NCI-H748 treated with DMSO at 0.1 percent for 48 hours (cell line): ENCODE results near the gene ADGB.

Experiments used
- DNase-seq: peaks from one replicate; lab custom pipeline; 2025; lab: John Stamatoyannopoulos, UW

ADGB gene

DNA sequence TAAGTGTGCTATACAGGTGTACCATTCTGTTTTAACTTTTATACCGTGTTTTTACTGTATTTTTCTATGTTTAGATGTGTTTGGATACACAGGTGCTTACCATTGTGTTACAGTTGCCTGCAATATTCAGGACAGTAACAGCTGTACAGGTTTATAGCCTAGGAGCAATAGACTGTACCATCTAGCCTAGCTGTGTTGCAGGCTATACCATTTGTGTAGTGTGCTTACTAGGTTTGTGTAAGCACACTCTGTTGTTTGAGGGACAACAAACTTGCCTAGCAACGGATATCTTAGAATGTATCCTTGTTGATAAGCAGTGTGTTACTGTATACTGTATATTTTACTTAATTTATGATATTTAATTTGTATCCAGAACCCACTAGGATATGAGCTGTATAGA lies 35.2 kb downstream of the ADGB start:
- no peak for DNase-seq

DNA sequence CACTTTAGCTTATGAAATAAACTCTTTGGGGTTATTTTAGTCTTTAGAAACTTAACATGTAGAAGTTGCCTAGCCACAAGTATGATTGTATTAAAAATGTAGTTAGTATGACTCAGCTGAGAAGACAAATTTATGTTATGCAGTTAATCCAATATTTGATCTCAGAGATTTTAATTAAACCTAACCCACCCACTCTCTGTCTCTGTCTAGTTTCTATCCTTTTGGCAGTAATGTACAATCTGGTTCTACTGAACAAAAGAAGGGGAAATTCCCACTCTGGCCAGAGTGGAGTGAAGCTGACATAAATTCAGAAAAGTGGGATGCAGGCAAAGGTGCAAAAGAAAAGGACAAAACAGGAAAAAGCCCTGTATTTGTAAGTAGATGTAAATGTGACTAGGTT lies 36.4 kb downstream of the ADGB start:
- DNase-seq = no peak

DNA sequence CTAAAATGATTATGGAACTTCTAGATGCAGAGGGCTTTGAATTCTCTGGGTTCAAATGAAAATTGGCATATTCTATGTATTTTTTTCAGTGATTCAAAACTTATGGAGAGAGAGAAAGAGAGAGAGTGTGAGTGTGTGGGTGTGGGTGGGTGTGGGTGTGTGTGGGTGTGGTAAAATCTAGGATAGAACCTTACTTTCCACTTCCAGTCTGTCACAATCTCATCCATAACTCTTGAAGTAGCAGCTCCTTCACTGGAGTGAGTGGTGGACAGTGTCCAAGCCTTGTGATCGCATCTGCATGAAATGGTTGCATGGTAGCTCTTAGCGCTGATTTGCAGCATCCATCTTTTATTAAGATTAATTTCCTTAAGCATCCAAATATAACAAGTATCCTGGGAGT lies 37.7 kb downstream of the ADGB start:
- no peak for DNase-seq

DNA sequence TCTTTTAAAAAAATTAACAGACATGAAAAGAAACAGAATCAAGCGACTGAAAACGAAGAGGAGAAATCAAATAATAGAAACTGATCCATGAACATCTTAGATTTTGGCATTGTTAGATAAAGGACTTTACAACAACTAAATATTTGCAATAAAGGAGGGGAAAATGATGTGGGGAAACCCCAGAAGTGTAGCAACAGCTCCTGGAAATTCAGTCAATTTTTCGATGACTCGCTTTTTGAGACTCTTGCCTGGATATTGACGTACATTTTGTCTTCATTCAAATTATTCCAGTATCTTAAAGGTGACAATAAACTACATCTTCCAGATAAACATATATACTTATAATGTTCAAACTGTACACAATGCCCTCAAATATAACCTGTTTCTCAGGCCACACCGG lies 44.1 kb downstream of the ADGB start:
- DNase-seq = no peak

DNA sequence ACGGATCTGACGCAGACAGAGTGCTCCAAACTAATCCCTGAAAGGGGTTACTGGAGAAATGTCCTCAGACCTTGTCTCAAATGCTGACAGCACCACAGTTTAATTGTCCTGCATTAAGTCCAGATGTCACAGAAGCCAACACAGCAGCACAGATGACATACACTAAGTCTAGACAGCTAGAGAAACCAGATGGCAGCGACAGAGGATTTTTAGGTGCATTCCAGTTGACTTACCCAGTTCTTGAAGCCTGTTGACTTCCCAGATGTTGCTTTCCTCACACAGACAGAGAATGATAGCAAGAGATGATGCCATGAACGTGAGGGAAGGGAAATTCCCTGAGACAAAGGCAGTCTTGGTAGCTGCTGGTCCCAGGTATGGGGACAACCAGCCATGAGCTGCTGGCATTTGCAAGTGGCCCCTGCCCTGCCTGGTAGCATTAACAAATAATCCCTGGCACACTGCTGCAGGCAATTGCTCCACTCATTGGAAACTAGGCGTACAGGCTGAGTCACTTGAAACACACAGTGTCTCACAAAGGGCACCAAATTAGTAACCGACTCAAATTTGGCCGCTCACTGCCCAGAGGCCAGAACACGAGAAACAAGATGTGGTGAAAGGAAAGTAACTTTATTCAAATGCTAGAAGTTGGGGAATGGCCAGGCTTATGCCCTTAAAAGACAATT lies 52.2 kb downstream of the ADGB start:
- DNase-seq = no peak

DNA sequence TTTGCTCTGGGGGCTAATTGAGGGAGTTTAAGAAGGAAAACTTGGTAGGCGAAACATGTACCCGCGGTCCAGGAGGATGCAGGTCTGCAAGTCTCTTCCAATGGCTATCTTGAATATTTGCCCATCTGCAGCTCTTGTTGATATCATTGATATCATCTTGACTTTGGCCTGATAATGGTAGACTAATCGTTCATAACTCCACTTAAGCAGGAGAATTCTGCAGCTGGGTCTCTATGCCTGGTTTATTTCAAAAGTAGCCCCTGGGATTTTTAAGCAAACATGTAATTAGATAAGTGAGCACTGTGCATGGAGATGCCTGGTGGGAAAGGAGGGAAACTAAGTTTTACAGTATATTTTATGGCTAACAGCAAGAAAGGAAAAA lies 52.7 kb downstream of the ADGB start:
- DNase-seq = no peak

DNA sequence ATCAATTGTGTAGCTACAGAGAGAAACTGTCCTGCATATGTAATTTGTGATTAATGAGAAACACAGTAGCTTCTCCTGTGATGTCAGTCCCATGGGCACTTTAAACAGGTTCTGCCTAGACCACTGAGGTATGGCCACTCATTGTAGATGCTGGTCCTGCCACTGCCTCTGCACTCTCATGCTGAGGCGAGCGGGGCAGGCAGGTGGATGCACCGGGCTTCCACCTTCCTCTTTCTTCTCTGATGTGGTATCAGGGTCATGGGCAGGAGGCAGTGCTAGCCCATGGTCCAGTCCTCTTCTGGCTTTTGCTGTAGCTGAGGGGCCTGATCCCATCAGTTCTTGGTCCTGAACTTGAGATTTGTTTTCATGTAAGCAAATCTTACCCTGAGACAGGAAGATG lies 58.7 kb downstream of the ADGB start:
- DNase-seq = no peak

DNA sequence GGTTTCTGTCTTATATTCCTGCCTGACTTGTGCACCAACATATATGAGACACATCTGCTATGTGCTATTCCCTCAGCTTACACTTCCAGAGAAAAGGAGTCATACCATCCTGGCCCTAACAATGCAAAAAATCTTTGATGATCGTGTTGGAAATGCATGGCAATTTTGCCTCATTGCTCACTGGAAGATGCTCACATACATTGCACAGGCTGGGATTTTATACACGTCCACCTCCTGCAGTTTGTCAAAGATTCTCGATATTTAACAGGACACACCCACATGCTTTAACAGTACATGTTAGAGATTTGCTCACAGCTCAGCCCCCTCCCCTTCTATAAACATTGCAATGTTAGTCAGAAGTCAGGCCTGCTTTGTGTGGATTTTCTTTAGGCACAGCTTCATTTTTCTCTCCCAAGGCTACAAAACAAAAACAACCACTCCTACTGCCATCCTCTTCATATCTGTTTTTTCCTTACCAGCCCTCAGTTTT lies 66.1 kb downstream of the ADGB start:
- DNase-seq = no peak

DNA sequence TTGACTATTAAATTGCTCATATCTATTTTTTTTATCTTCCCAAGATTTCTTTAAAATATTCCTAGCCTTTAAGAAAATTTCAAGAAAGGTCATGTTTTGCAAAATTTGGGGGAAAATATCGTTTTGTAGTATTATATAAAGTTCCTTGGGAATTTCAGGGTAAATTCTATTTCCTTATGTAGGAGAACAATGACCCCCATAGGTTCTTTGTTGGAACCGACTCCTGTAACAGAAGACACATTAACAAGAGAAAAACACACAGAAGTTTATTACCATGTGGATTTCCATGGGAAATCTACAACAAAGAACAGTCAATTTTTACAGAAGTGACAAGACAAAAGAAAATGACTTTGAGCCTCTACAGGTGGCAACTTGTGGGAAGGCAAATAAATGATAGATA lies 68.1 kb downstream of the ADGB start:
- DNase-seq = no peak

DNA sequence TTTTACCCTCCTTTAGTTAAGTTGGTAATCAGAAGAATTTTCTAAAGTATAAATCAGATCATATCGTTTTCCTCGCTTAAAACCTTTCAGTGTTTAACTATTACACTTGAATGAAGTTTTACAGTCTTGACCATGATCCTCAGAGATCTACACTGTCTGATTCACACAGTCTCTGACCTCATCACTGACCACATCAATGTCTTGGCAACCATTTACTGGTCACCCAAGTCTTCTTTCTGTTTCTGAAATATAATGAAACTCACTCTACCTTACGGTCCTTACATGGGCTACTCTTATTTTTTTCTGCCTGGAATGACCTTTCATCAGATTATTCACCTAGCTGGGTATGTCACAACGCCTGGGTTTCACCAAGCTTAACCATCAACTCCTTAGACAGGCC lies 71.4 kb downstream of the ADGB start:
- no peak for DNase-seq

DNA sequence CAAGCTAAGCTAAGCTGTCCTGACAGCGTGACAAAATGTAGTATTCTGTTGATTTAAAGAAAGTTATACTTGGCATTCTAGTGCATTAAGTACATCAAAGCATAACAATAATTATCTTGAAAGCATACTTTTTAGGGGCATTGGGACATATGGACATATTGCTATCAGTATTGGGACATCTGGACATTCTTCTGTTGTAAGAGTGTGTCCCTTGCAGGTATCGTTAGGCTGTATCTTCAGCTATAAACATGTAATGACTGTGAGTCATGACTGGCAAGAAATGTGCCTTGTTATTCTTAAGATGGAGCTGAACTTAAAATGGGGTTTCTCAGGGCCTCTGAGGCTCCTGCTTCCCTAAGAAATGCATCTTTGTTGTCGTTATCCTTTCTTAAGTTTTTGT lies 74.3 kb downstream of the ADGB start:
- DNase-seq = no peak

DNA sequence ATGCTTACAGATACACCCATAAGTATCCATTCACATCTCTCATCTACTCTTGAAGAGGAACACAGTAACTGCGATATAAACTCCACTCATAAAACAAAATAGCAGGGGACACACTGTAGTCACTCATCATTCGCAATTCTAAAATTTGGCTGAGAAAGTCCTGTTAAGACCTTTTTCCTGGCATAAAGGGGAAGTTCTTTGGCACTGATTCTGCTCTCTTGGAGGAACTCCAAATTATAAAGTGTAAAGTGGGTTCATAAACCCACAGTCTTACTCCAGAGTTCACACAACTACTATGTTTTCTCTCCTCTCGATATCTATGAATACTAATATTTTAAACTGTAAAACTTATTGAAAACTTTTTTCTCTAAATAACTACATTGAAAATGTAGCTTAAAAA lies 80.6 kb downstream of the ADGB start:
- no peak for DNase-seq

DNA sequence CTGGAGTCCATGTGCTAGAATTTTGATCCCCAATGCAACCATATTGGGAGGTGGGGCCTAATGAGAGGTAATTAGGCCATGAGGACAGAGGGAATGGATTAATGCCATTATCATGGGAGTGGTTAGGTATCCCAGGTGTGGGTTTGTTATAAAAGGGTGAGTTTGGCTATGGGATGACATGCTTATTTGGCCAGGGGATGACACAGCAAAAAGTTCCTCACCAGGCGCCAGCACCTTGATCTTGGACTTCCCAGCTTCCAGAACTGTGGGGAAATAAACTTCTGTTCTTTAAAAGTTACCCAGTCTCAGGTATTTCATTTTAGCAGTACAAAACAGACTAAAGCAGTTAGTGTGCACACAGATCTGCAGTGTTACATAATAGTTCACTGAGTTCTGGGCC lies 84.1 kb downstream of the ADGB start:
- no peak for DNase-seq

DNA sequence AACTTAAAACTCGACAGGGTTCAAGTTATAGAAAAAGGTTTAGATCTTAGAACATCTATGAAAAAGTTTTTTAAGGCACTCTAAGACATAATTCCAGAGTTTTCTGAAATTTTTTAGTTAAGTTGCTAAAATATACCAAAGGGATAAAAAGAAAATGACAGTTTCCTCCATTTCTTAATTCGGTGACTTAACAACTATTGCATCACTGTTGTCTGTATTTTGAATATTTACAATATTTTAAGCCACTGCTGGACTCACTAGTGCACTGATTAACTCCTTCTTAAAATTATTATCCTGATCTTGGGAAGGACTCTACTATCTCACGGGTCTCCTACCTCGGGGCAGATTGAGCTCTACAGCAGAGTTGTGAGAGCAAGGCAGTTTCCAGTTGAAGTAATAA lies 91.0 kb downstream of the ADGB start:
- no peak for DNase-seq

DNA sequence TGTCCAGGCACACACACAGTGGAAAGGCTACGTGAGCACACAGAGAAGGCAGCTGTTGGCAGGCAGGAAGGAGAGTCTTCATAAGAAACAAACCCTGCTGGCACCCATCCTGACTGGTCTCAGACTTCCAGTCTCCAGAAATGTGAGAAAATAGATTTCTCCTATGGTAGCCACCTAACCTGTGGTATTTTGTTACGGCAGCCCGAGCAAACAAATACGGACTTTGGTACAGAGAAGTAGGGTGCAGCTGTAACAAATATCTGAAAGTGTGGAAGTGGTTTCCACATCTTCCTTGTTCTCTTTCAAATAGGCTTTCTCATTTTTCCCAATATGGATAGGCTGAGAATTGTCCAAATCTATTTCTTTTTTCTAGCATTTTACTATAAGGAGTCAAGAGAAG lies 94.6 kb downstream of the ADGB start:
- no peak for DNase-seq

DNA sequence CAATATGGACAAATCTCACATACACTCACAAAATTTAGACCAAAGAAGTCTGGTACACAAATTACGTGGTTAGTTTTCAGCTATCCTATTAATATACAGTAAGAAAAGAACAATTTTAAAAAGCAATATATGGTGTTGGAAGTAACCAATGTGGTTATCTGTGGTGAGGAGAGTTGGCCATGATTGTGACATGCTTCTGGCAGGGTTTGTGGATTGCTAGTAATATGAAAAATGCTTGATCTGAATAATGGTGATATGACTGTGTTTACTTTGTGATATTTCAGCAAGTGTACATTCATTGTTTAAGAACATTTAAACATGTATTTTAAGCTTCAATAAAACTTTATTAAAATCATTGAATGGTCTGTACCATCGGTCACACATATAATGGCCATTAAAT lies 99.1 kb downstream of the ADGB start:
- DNase-seq = no peak

DNA sequence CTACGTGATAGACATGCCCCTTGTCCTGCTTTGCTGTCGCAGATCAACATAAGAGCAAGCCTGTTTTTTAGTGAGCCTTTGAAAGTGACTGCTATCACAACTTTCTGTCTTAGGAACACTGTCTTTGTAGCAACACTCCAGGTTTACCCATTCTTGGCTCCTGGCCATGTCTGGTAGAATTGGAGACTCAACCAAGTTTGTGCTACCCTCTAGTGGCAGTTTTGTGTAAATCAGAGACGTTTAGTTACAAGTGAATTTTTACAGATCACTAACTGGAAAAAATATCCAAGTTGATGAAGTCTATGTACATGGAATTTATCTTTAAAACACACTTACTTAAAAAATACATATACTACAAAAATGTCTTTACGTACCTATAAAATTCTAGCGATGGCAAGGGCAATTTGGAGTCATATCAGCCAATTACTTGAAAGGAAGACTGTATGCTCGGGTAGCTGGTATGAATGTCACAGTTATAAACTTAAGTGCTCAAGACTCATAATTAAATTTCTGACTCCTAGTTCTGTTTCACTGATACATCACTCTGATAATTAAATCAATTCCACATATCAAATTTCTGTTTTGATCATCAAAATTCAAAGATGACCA lies 101.4 kb downstream of the ADGB start:
- DNase-seq = peak; percentile 64

DNA sequence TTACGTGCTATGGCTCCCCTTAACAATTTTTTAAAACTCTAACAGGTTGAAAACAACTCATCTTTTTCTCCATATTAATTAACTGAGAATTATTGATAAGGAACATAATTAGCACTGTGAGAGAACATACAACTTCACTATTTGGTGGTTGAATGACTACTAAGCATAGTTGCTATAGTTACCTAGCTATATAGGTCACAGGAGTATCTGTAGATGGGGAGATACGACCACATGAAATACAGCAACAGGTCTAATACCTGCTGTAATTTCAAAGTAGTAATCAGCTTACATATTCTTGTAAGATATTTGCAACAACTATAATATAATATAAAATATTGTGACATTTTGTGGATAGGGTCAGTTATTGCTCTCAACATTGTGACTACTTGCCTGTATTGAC lies 102.9 kb downstream of the ADGB start:
- DNase-seq = no peak

DNA sequence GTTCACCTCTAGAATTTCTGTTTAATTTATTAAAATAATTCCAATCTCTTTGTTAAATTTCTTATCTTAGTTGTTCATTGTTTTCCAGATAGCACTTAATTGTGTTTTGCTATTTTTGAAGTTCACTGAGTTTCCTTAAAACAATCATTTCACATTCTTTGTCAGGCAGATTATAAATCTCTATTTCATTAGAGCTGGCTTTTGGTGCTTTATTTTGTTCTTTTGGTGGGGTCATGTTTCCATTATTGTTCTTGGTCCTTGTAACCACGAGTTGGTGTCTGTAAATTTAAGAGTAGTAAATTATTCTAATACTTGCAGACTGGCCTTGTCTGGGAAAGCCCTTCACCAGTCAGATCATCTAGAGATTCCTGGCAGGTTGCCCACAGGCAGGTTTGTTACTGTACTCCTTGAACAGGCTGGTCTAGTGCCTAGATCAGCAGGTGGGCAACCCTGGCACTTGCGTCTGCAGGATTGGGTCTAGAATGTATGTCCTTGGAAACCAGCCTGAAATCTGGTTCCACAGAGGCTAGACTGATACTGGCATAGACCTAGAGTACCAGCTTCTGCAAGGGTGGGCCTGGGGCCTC lies 110.4 kb downstream of the ADGB start:
- DNase-seq = no peak

DNA sequence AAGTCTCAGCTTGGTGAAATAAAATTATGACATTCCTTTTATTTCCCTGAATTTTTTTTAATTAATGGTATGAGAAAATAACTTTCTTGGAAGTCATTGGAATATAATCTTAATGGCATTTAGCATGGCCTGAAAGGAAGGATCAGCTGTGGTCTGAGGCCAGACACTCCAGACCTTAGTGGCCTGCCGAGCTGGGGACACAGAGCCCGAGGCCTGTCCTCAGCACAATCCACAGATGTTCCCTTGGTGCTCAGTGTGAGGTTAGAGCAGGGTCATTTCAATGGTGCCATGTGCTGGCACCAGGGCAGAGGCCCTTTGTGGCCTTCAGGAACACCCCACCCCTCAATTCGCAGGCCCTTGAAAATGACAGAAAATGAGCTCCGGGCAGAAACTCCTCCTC lies 120.6 kb downstream of the ADGB start:
- DNase-seq = no peak

DNA sequence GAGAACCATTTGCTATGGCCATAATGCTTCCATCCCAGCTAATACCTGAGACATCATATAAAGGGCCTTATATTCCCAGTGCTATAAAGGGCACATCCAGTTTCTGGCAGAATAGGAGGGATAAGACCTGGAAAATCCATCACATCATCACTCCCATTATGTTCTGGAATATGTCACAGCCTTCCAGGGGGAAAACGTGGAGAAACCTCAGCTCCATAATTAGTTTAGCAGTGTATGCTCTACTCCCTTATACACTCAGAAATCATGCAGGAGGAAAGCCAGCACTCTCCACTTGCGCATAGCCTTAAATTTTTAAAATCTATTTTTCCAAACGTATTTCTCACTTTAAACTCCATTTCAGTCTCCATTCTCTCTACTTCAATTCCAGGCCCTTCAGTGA lies 140.9 kb downstream of the ADGB start:
- no peak for DNase-seq

DNA sequence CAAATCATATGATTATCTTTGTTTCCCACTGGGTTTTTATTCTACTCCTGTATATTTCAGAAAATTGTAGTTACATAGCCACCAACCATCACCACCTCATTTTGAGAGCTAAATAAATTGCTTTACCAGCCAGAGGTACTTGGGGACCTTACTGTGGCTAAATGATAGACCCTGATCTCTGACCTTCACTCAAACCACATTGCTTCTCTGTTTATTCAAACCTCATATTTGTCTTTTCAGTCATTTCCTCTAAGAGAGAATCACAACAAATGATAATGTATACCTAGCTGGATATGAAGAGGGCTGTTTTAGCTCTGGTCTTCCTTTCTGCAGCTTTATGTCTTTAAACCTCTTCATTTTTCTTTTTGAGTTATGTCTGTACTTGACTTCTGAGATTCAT lies 142.8 kb downstream of the ADGB start:
- DNase-seq = no peak

DNA sequence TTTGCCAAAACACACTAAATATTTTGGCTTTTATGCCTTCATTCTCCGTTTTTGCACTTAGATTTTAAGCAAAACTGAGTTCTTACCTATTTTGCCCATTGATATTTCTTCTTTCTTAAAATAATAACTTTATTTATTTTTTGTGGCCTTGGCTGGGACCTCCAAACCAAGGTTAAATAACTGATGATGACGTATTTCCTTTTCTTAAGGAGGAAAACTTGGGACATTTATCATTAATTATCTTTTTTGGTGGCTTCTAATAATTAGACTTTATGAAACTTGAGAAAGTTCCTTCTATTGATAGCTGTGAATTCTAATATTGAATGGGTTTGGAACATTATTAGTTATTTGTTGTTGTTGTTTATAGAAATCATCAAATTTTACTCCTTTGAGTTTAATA lies 154.5 kb downstream of the ADGB start:
- no peak for DNase-seq

DNA sequence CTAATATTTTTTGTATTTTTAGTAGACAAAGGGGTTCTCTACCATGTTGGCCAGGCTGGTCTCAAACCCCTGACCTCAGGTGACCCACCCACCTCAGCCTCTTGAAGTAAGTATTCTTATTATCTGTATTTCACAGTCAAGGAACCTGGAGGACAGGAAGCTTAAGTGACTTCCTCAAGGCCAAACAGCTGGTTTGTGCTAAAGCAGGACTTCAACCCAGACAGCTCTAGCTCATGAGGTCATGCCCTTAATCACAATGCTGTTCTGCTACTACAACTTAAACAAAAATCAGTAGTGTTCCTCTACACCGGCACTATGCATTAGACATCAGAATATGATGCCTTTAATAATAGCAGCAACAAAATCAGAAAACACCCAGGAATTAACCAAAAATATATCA lies 168.9 kb downstream of the ADGB start:
- DNase-seq = no peak
